ENCODE results near the gene CCR8.

CCR8 gene, protein sequence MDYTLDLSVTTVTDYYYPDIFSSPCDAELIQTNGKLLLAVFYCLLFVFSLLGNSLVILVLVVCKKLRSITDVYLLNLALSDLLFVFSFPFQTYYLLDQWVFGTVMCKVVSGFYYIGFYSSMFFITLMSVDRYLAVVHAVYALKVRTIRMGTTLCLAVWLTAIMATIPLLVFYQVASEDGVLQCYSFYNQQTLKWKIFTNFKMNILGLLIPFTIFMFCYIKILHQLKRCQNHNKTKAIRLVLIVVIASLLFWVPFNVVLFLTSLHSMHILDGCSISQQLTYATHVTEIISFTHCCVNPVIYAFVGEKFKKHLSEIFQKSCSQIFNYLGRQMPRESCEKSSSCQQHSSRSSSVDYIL

GRCh38 chr3:39329493-39329892 lies at the start of gene CCR8:
Gene CCR8, plus strand, starts transcription at chr3:39329709. Its CDS starts 2,623 bp downstream, at chr3:39332332.
- DNase-seq, result no peak

- DNase-seq, result no peak
These were observed 49.6 kb upstream of the CCR8 start, which contains the start of gene CX3CR1 for GRCh38 chr3:39279745-39280517. Gene CX3CR1, minus strand, starts transcription at chr3:39280036. Its CDS starts 13,527 bp downstream, at chr3:39266509.

GRCh38 chr3:39280571-39280970 lies 48.9 kb upstream of the CCR8 start:
- no peak for DNase-seq

DNA sequence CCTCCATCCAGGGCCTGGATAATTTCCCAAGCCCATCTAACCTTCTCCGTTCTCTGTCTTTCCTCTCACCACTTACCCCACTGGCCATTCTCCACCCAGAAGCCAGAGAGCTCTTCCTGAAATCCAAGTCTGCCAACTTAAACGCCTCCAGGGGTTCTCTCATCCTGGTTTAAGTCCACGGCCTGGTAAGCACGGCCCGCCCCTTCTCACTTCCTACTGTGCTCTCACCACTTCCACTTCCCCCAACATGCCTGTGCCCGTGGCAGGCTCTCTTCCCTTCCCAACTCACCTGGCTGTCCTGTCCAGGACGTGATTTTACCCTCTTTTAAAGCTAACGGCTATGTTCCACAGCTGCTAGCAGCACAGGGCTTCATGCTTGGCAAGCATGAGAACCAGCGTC lies 48.0 kb upstream of the CCR8 start:
- no peak for DNase-seq

- DNase-seq, result no peak
These were observed 47.5 kb upstream of the CCR8 start for GRCh38 chr3:39282057-39282456.

- DNase-seq, result no peak
These were observed 45.0 kb upstream of the CCR8 start for GRCh38 chr3:39284457-39284881.

DNA sequence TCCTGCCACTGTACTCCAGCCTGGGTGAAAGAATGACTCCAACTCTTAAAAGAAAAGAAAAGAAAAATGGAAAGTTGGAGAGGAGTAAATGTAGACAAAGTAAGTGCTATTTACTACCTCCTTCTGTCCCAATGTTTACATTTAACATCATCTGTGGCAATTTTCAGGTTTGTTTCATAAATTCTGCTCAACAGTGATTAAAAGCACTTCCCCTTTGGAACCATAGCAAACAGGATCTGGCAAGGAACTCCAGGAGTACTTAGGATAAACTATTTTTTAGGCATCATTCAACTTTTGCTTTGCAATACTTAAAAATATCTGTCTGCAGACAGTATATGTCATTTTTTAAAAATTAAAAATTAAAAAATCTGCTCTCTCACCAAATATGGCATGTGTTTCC lies 44.2 kb upstream of the CCR8 start:
- no peak for DNase-seq

DNA sequence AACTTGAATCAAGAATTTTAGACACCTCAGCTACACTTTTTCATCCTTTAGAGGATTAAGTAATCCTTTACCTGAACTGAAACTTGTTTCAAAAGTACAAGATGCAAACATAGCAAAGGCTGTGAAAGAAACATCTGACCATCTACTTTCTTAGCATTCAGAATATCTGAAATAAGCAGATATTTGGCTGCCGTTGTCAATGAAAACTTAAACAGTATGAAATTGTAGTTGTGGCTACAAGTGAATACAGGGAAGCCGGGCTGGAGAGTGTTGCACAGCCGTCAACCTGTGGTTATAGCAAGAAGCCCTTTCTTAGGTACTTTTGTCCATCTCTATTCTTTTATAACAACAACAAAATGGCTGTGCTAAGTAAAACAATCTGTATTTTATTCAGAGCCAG lies 42.7 kb upstream of the CCR8 start:
- no peak for DNase-seq

- DNase-seq, result no peak
These were observed 42.0 kb upstream of the CCR8 start for GRCh38 chr3:39287216-39288164.

DNA sequence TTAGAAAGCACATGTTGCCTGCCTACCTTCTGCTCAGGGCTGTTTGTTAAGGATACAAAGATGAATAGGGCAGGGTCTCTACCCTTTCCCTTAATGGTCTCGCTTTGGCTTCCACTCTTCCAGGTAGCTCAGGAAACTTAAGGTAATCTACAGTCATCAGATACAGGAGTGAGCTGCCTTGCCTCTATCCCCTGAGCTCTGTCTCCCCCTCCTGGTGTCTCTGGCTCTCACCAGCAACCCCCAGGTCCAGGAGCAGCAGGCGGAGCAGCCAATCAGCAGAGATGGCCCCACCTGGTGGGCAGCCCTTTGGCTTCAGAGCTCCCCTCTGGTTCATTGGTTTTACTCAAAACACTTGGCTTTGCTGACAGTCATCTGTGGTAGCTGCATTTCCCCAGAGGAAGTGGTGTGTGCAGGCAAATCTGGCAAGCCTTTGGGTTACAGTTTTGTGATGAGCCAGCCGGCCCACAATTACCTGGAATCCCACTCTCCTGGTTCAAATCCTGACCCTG lies 41.2 kb upstream of the CCR8 start:
- DNase-seq, result peak; percentile 86

DNA sequence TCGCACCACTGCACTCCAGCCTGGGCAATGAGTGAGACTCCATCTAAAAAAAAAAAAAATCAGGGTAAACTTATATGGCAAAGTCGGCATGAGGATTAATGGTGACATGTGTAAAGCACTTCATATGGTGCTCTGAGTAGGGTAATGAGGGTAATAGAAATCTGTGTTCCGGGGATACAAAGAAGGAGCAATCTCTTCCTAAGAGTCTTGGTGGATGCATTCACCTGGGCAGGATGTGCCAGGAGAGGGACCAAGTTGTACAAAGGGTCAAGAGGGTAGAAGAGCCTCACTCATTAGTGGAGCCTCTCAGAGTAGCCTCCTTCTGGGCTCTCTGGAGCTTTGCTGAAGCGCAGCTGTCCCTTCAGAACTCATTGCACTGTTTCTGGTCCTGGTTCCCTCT lies 40.4 kb upstream of the CCR8 start:
- DNase-seq, result no peak

DNA sequence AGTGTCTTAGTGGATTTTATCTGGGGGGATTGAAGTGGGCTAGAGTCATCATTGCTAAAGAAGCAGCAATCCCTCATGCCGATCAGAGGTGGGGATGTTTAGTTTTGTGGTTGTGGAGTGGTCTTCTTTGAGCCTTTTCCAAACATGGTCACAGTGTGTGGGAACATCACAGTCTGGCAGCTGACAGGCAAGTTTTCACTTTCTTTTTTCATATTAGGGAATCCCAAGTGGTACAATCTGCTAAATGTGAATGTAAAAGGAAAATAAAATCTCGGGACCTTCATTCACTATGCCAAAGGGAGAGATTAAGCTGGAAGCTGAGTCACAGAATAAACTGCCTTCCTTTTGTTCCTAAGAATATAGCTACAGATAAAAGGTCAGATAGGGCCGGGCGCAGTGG lies 39.3 kb upstream of the CCR8 start:
- DNase-seq, result no peak

DNA sequence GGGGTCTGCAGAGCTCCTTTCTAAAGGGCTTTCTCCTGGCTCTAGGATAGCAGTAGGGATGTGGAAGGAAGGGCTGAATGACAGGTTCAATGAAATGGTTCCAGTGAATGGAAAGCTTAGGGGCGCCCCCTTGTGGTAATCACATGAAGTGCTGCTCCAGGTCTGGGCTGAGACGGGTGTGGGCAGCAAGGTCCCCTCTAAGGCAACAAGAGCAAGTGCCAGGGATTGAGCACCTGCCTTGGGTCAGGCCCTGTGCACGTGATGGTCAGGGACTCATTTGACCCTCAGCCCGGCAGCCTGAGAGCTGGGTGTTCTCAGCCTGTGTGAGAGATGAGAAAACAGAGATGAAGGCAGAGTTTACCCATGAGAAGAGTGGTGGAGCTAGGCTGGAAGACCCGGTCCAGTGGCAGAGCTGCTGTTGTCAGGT lies 37.6 kb upstream of the CCR8 start:
- DNase-seq, result peak; percentile 83

DNA sequence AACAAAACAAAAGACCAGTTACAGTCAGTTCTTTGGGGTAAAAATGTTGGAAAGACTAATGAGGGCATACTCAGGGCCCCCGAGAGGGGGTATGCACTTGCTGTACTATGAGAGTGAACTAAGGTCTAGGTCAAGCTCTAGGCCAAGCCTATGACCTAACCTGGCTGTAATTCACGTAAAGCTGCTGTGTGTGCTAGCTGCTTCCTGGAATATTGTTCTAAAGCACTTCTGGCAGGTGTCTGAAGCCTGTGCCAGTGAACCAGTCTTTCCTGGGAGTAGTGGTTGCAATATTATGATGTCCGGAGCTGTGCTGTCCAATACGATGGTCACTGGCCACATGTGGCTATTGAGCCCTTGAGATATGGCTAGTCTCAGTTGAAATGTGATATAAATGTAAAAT lies 36.5 kb upstream of the CCR8 start:
- DNase-seq, result no peak

- DNase-seq, result no peak
These were observed 34.9 kb upstream of the CCR8 start for GRCh38 chr3:39294446-39295183.

DNA sequence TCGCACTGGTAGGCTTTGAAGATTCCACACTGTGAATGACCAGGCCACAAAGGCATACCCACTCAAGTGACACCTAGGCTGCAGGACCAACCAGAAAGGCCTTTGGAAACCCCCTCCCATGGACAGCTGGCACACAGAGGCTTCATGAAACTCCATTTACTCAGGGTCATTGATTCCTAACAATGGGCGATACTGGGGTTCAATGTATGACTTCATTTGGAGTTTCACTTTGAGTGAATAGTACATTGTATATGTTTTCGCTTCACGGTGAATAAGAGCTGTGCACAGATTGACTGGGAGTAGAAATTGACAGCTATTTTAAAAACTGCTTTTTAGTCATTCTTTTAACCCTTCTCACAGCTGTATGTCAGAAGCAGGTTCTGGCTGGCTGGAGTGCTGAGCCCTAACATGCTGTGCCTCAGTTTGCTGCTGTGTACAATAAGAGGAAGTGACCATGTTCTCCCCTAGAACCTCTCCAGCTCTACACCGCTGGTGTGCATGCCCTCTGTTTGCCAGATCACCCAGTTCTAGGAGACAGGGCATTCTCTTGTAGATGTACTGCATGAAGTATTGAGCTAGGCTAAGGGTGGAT lies 34.2 kb upstream of the CCR8 start:
- no peak for DNase-seq

DNA sequence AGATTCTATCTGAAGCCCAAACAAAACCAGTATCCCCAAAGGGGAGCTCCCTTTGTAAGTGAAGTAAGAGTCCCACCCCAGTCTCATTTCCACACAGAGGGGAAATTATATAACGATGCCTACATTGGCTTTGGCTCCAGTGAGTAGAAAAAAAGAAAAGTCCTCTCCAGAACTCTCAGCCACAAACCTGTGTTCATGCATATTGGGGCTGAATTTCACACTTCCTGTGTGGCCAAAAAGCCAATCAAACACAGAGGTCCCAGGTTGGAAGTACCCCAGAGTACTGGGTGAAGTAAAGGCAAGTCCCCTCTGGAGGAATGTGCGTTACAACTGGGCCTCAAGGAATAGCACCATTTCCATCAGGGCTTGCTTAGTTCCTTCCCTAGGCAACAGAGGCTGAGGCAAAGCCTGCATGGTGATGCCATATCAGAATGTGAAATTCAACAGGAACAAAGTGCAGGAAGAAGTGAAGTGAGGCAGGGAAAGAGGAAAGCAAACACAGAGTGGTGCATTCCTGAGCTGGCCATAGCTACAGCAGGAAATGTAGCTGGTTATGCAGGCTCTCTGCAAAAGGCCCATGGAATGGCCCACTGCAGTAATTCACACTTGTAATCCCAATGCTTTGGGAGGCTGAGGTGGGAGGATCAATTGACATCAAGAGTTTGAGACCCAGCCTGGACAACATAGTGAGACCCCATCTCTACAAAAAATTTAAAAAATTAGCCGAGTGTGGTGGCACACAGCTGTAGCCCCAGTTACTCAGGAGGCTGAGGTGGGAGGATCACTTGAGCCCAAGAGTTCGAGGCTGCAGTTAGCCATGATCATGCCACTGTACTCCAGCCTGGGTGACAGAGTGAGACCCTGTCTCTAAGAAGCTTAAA lies 33.1 kb upstream of the CCR8 start:
- DNase-seq, result no peak

DNA sequence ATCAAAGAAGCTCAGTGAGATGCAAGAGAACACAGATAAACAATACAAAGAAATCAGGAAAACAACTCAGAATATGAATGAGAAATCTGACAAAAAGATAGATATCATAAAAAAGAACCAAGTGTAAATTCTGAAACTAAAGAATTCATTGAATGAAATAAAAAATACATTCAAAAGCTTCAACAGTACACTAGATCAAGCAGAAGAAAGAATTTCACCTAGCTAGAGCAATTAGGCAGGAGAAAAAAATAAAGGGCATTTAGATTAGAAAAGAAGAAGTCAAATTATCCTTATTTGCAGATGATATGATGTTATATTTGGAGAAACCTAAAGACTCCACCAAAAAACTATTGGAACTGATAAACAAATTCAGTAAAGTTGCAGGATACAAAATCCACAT lies 30.2 kb upstream of the CCR8 start:
- DNase-seq, result no peak

DNA sequence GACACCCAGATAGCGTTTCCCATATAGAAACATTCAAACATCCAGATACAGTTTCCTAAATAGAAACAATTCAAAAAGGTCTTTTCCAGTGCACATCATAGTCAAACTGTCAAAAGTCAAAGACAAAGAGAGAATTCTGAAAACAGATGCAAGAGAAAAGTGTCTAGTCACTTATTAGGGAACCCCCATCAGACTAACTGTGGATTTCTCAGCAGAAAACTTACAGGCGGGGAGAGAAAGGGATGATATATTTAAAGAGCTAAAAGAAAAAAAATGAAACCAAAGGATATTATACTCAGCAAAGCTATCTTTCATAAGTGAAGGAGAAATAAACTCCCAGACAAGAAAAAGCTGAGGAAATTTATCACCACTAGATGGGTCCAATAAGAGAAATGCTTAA lies 27.3 kb upstream of the CCR8 start:
- DNase-seq, result no peak

- no peak for DNase-seq
These were observed 16.2 kb upstream of the CCR8 start for GRCh38 chr3:39313289-39313688.

GRCh38 chr3:39315420-39315819 lies 14.1 kb upstream of the CCR8 start:
- DNase-seq, result no peak
